GM18511 (cell line): ENCODE results near the gene ZNF385B.

Experiments used
- ATAC-seq: cut with Tn5 transposase; IDR thresholded peaks from one replicate; pipeline ENCODE4 v1.9.1; 2021; ENCODE audit warnings: mild to moderate bottlenecking, moderate library complexity; ENCODE audit not compliant: unreplicated experiment

The ZNF385B gene

GRCh38 chr2:179594268-179595112, 266.9 kb downstream of the ZNF385B start:
- ATAC-seq = no peak

- ATAC-seq = no peak
These were observed 268.1 kb downstream of the ZNF385B start for GRCh38 chr2:179593323-179593722.

DNA sequence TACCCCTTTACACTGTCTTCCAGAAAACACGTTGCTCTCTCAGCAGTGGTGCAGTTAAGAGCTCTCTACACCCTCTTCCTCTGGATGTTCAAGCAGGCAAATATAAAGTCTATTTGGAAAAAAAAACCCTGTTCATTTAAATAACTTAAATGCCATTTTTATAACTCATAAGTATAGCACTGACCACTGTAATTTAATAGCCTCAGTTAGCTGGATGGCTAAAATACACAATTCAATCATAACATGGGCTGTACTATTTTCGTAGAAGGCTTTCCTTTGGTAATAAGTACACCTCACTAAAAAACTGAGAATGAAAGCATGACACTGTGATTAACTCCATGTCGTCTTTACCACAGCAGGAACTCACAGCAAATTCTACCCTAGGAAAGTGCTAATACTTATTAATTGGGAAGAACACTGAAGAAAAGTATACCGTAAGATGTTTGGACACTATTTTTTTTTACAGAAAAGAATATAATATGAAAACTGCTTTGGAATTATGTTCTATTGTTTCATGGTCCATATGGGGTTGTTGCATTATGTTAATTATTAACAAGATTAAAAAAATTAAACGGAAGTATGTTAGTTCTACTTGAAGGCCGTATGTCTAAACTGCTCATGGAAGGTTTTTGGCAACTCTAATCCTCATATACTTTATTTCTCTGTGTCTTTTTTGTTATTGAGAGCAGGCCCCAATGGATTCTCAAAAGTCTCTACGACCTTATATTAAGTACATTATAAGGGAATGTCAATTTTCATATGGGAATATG, 269.1 kb downstream of the ZNF385B start:
- no peak for ATAC-seq

- no peak for ATAC-seq
These were observed 269.7 kb downstream of the ZNF385B start for GRCh38 chr2:179591690-179592089.

DNA sequence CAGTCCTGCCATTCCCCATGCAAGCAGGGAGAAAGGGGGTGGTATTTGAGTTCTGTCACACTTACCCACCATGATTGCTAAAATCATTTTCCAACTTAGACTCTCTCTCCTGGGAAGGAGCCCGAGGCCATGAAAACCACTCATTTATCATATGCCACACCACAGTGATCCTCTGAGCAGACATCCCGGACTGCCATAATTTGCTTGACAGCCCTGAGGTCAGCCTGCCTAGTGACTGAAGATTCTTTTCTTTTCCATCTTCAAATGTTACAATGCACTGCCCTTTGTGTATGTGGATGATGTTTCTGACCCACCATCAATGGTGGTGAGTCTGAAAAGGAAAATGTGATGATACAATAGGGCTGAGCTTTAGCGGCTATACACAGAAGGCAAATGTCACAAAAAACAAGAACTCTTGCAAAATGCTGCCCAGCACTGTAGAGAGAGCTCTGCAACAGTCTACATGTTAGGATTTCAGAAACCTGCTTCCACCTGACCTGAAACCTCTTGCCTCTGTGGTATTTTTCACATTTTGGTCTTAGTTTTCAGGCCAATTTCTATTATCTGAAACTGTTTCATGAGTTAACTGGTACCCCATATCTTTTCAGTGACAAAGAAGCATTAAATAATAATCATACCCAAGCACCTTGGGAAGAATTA, 272.8 kb downstream of the ZNF385B start:
- ATAC-seq = no peak

DNA sequence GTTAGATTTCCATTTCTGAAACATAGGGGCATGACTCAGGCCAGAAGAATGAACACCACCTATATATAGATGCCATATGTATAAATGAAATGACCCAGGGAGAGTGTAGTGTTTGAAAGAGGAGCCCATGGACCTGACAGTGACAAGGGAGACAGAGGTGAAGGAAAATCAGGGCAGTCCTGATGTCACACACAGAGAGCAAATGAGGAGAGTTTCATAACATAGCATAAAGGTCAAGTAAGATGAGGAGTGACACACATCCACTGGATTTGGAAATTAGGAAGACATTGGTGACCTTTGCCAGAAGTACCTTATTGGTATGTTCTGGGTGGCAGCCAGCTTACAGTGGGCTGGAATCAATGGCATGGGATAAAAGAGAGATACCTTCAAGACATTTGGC, 276.7 kb downstream of the ZNF385B start:
- no peak for ATAC-seq

DNA sequence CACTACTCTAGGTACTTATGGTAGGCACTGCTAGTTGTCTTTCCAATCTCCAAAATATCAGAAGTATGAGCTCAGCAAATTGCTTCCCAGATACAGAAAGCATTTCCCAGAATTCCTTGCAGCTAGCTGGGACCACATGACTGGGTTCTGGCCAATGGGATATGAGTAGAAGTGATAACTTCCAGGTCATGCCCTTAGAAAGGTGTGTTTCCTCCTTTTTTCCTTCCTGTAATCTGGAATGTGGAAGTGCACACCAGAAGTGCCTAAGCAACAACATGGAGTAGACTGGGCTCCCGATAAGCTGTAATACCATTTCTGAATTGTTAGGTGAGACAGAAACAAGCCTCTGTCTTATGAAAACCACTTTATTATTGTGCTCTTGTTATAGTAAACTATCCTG, 279.8 kb downstream of the ZNF385B start:
- ATAC-seq = no peak

- ATAC-seq = no peak
These were observed 280.9 kb downstream of the ZNF385B start for GRCh38 chr2:179580378-179581146.

DNA sequence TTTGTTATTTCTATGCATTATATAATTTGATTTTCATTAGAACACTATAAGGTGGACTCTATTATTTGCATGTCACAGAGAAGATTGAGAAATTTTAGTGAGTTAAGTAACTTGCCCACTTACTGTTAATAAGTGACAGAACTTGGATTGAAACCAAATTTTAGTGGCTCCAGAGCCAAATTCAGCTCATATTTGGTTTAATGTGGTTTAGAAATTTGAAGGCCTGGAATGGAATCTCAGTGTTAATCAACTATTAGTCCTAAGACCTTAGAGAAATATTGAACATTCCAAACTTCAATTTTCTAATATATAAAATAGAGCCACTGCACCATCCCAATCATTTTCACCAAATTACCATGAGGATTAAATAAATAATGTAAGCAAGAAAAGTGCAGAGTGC, 281.6 kb downstream of the ZNF385B start:
- no peak for ATAC-seq

DNA sequence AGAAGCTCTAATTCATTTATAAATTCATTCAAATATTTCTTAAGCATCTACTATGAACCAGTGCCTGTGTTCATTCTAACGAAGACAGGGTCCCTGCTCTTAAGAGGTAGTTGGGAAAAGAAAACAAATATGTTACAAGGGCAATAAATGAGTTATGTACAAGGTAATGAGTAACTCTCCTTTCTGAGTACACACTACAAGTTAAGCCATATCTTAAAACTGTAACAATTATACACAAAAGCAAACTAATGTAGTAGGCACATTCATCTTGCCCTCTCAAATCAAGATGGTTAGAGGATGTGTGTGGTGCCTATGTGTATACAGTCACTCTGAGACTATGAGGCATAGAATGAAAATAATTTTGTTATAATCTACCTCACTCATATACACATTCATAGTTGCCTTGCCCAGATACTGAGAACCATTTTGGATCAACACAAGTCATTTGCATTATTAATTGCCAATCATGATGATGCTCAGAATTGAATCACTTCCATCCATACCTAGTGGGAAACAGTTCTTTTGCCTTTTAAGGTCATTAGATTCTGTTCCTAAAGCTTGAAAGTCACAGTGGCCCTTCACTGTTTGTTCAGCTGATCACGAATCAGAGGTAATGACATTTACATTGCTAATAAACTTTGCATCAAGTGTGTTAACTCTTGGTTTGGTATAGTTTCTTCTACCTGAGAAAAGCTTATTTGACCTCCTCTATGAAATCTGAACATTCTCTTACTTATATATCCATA, 283.1 kb downstream of the ZNF385B start:
- no peak for ATAC-seq

GRCh38 chr2:179574061-179574519, 287.3 kb downstream of the ZNF385B start:
- ATAC-seq = no peak

- no peak for ATAC-seq
These were observed 288.9 kb downstream of the ZNF385B start for GRCh38 chr2:179572544-179572943.

GRCh38 chr2:179571721-179572120, 289.7 kb downstream of the ZNF385B start:
- ATAC-seq = no peak

GRCh38 chr2:179571252-179571651, 290.2 kb downstream of the ZNF385B start:
- ATAC-seq = no peak

DNA sequence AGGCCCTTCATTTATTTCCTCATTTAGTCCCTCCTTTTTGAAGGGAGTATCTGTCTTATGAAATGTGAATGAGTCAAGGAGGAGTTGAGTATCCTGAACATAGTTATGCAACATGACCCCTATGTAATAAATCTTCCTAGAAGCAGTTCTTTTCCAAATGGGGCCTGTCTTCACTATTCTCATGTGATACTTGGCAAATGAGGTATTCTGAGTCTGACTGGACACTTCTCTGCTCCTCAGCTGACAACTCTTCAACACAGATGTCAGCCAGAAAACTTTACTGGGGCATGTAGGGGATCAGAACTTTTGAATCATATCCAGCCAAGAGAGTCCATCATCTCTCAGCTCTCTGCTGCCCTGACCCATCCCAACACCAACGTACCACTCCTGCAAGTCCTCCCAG, 291.6 kb downstream of the ZNF385B start:
- ATAC-seq = no peak

DNA sequence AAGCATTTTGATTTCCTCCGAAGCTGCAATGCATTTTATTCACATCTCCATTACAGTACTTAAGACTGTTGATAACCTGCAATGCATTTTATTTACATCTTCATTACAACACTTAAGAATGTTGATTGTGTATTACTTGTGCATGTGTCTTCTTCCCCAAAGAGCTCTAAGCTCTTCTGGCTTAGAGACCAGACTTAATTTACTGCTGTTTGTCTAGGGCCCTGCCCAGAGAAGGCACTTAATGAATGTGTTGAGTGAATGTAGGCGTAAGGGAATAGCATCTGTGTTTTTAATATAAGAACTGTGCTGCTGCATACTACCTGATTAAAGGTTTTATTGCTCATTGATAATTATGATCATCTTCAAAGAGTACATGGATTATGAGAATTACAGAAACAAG, 295.6 kb downstream of the ZNF385B start:
- no peak for ATAC-seq

DNA sequence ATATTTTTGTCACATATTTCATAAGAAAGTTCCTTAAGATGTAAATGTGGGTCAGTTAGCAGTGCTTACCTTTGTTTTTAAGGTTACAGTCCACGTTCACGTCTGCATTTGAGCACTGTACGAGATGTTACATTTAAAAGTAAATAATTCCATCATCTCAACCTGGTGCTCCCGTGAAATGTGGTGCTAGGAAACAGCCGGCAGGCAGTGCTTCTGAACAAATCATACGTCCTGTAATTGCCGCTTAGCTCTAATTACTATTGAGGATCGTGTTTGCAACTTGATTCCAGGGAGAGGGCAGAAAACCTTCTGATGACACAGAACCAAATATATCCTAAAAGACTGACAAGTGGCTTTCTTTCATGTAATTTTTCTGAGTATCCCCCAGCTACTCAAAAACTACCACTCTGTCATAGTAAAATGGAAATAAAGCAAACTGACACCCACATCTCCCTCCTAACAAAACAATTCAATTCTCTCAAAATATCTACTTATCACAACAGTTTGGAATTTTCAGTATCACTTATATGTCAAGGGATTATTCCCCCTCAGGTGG, 299.0 kb downstream of the ZNF385B start:
- ATAC-seq = no peak

DNA sequence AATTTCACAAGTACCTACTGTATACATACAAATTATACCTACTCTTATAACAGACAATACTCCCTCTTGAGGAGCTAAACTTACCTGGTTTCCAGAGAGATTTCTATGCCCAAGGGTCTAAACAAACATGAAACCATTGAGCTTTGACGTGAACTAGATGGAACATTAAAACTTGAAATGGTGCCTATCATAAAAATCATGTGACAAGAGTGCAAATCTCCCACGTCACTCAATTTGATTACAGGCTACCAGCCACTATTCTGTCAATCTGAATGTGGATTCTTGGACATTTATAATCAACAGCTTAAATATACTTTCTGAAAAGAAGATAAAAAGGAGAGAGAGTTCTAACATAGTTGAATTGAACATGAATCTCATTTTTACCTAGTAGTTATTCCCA, 299.7 kb downstream of the ZNF385B start:
- ATAC-seq = no peak

- ATAC-seq = no peak
These were observed 301.1 kb downstream of the ZNF385B start for GRCh38 chr2:179560257-179560735.
